HEK293 (cell line): Measurements from ENCODE around the gene SLC25A6.
"Not testable (repeated sequence)": the region's sequence is repeated elsewhere in the genome, so short reads cannot be mapped to it uniquely, and the experiment has no call there.

Experiments used
- CTCF ChIP-seq: fragments of 450-650 bp; formaldehyde crosslinking; IDR thresholded peaks from 2 replicates; pipeline ENCODE4 v1.5.1; 2016; ENCODE audit warnings: missing biosample characterization, missing genetic modification characterization
- REPIN1 ChIP-seq: fragments of 450-650 bp; formaldehyde crosslinking; IDR thresholded peaks from 2 replicates; pipeline ENCODE4 v1.5.1; 2017; ENCODE audit warnings: missing biosample characterization, missing genetic modification characterization, low read depth
- ZNF777 ChIP-seq: fragments of 450-650 bp; formaldehyde crosslinking; IDR thresholded peaks from 2 replicates; pipeline ENCODE4 v1.5.1; 2017; ENCODE audit warnings: missing biosample characterization, missing genetic modification characterization, borderline replicate concordance

- TF ChIP-seq CTCF, REPIN1, ZNF777 (tag by site-specific recombination): not testable (repeated sequence)
Observed at GRCh38 chrX:1426321-1426720, 34.4 kb upstream of the SLC25A6 start.
